Activated CD8-positive, alpha-beta memory T cell treated with anti-CD3 and anti-CD28 coated beads, Interleukin-2, amount 10 ng/mL, durations not matched to agents 7 days and 5 days (primary cell): ENCODE results near the gene KIAA1328. TPM values are rescaled to one million over a fixed set of nuclear protein-coding genes. Genes with fewer than 3 reads are reported as not detected.

Source experiments
- ATAC-seq: fragments of 150-1000 bp; cut with Tn5 transposase; one replicate; pipeline ENCODE4 v1.10.0; 2021; ENCODE audit warnings: moderate library complexity
- CTCF ChIA-PET: fragments of 350-600 bp; sonication (Branson Sonifier 250); formaldehyde crosslinking; loops from one replicate; lab custom pipeline; 2021; ENCODE audit warnings: antibody characterized with exemption; lab: Charles Lee
- DNase-seq: peaks from one replicate; pipeline ENCODE4 v3.0.0-alpha.2; 2020
- H3K27ac Mint-ChIP-seq: one replicate; pipeline ENCODE4 v1.8.0; 2021; ENCODE audit warnings: mild to moderate bottlenecking, mixed read lengths
- H3K27me3 Mint-ChIP-seq: one replicate; pipeline ENCODE4 v1.8.0; 2021; ENCODE audit warnings: mixed read lengths
- H3K36me3 Mint-ChIP-seq: one replicate; pipeline ENCODE4 v1.8.0; 2021; ENCODE audit warnings: mild to moderate bottlenecking, mixed read lengths
- H3K4me1 Mint-ChIP-seq: one replicate; pipeline ENCODE4 v1.8.0; 2021; ENCODE audit warnings: mixed read lengths
- H3K4me3 Mint-ChIP-seq: one replicate; pipeline ENCODE4 v1.8.0; 2021; ENCODE audit warnings: mild to moderate bottlenecking, moderate library complexity, mixed read lengths
- H3K9me3 Mint-ChIP-seq: one replicate; pipeline ENCODE4 v1.8.0; 2022; ENCODE audit warnings: low read depth, mixed read lengths
- total RNA-seq, 2 experiments: library from RNA; stranded (reverse); gene quantifications; one replicate each; pipeline ENCODE4 v1.2.3, GENCODE V29; 2021

Gene KIAA1328
- 10 to 100 TPM in 1 of 2 experiments, 1 to 10 TPM in 1; 8.6 to 11.2 TPM for total RNA-seq

- CTCF ChIA-PET = interaction anchor here (1.3 to 2.7 kb wide), 6 partner anchors 10 to 75 kb away, joined by 3 to 15 read pairs (median 5); no protein-coding TSS in a partner anchor
- H3K4me3 Mint-ChIP-seq = peak within 1 kb of the TSS; percentile 92
- ATAC-seq (peak; percentile 92), DNase-seq (peak; percentile 92)
- H3K4me1 Mint-ChIP-seq = peaks cover 46% of the 10 kb centered on the region
- no peaks in the 10 kb centered on the region for H3K27me3 Mint-ChIP-seq
- no peaks in the 10 kb centered on the region for H3K9me3 Mint-ChIP-seq
- peak within 1 kb of the TSS; percentile 94 for H3K27ac Mint-ChIP-seq
- H3K36me3 Mint-ChIP-seq = peaks cover 24% of the 10 kb centered on the region
Measured at GRCh38 chr18:36828630-36829361, at the start of gene KIAA1328, which contains the start of gene TPGS2. KIAA1328 (plus strand) TSS chr18:36829127; CDS start chr18:36829139, 12 bp downstream. TPGS2 (minus strand) TSS chr18:36829002; CDS start chr18:36828767, 235 bp downstream.

- peaks cover 2% of the 10 kb centered on the region for H3K36me3 Mint-ChIP-seq
- ATAC-seq = no peak
Measured at GRCh38 chr18:36780748-36781147, 48.2 kb upstream of the KIAA1328 start.

GRCh38 chr18:36782710-36783109 is 46.2 kb upstream of the KIAA1328 start:
- peaks cover 5% of the 10 kb centered on the region for H3K36me3 Mint-ChIP-seq
- DNase-seq (no peak), ATAC-seq (no peak)
- H3K4me3 Mint-ChIP-seq = no peak overlapping the region
- no peaks in the 10 kb centered on the region for H3K27me3 Mint-ChIP-seq
- H3K9me3 Mint-ChIP-seq = no peaks in the 10 kb centered on the region
- H3K27ac Mint-ChIP-seq = no peak overlapping the region
- H3K4me1 Mint-ChIP-seq = no peaks in the 10 kb centered on the region
- CTCF ChIA-PET = no interaction called here

More at GRCh38 chr18:36780748-36781147, 48.2 kb upstream of the KIAA1328 start:
- Mint-ChIP-seq H3K4me3 (no peak overlapping the region), H3K4me1 (no peaks in the 10 kb centered on the region), H3K27me3 (no peaks in the 10 kb centered on the region), H3K9me3 (no peaks in the 10 kb centered on the region), H3K27ac (no peak overlapping the region)
- no peak for DNase-seq
- CTCF ChIA-PET = interaction anchor here (1.6 kb wide), 1 partner anchor 11 kb away, joined by 3 read pairs; no protein-coding TSS in a partner anchor

GRCh38 chr18:36783792-36784191 is 45.1 kb upstream of the KIAA1328 start:
- Mint-ChIP-seq H3K27me3 (no peaks in the 10 kb centered on the region), H3K9me3 (no peaks in the 10 kb centered on the region), H3K36me3 (peaks cover 9% of the 10 kb centered on the region), H3K4me3 (no peak overlapping the region), H3K4me1 (no peaks in the 10 kb centered on the region), H3K27ac (no peak overlapping the region)
- ATAC-seq = no peak
- CTCF ChIA-PET = no interaction called here
- DNase-seq = no peak

DNA sequence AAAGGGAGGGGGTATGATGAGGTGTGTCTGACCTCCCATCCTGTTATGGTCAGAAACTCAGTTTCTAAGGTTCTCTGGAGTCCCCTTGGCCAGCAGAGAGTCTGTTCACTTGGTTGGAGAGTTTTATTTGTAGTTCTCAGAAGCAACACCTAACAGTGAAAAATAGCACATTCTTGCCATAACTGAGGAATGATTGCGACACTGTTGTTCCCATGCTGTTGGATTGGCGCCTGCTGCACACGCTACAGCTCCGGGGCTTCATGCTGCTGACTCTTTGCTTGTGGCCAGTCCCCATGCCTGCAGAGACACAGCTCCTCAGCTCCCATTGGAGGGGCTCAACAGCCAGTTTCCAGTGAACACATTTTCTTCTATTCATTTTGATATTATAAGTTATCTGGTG is 42.2 kb upstream of the KIAA1328 start:
- no peak for ATAC-seq
- no peak overlapping the region for H3K4me3 Mint-ChIP-seq
- no peaks in the 10 kb centered on the region for H3K27me3 Mint-ChIP-seq
- peaks cover 2% of the 10 kb centered on the region for H3K9me3 Mint-ChIP-seq
- H3K4me1 Mint-ChIP-seq = no peaks in the 10 kb centered on the region
- peaks cover 32% of the 10 kb centered on the region for H3K36me3 Mint-ChIP-seq
- CTCF ChIA-PET = no interaction called here
- DNase-seq = no peak
- no peak overlapping the region for H3K27ac Mint-ChIP-seq

GRCh38 chr18:36792634-36793283 is 36.2 kb upstream of the KIAA1328 start:
- Mint-ChIP-seq H3K9me3 (peaks cover 2% of the 10 kb centered on the region), H3K27me3 (no peaks in the 10 kb centered on the region), H3K36me3 (peaks cover 70% of the 10 kb centered on the region), H3K27ac (no peak overlapping the region), H3K4me3 (no peak overlapping the region), H3K4me1 (no peaks in the 10 kb centered on the region)
- no peak for DNase-seq
- CTCF ChIA-PET = no interaction called here
- no peak for ATAC-seq

DNA sequence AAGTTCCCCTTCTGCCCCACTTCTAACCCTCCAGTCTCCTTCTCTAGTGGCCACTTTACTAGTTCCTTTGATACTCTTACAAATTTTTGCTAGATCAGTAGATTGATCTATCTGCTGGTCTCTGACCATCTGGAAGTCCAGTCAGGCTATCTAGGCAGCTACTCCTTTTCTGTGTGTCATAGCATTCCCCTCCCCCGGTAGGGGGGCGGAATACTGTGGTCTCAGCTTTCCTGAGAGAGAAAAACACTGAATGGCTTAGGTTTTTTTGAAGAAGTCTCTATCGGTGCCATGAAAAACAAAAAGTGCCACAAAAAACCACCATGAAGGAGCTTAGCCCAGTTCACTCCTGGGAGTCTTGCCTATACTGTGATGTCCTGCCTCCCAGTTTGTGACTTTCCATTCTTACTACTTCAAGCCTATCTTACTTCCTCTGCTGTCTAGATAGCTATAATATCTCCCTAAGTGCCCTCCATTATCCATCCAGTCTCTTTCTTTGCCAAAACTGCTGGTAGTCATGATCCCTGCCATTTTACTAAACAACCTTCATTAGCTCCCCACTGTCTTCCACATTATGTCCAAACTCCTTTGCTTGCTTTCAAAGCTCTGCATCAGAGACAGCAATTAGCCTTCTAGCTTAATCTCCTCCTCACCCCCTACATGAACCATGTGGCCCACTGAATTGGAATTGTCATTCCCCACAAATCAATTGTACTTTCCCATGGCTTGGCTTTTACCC is 30.0 kb upstream of the KIAA1328 start:
- DNase-seq (no peak), ATAC-seq (no peak)

GRCh38 chr18:36805105-36805504 is 23.8 kb upstream of the KIAA1328 start:
- Mint-ChIP-seq H3K27me3 (no peaks in the 10 kb centered on the region), H3K36me3 (peaks cover 56% of the 10 kb centered on the region), H3K9me3 (no peaks in the 10 kb centered on the region), H3K27ac (no peak overlapping the region), H3K4me1 (peaks cover 4% of the 10 kb centered on the region), H3K4me3 (no peak overlapping the region)
- CTCF ChIA-PET = no interaction called here
- ATAC-seq = no peak
- DNase-seq = no peak

More for the DNA sequence above, 30.0 kb upstream of the KIAA1328 start:
- peaks cover 62% of the 10 kb centered on the region for H3K36me3 Mint-ChIP-seq
- H3K9me3 Mint-ChIP-seq = no peaks in the 10 kb centered on the region
- H3K4me3 Mint-ChIP-seq = no peak overlapping the region
- no peaks in the 10 kb centered on the region for H3K27me3 Mint-ChIP-seq
- CTCF ChIA-PET = no interaction called here
- no peaks in the 10 kb centered on the region for H3K4me1 Mint-ChIP-seq
- no peak overlapping the region for H3K27ac Mint-ChIP-seq

DNA sequence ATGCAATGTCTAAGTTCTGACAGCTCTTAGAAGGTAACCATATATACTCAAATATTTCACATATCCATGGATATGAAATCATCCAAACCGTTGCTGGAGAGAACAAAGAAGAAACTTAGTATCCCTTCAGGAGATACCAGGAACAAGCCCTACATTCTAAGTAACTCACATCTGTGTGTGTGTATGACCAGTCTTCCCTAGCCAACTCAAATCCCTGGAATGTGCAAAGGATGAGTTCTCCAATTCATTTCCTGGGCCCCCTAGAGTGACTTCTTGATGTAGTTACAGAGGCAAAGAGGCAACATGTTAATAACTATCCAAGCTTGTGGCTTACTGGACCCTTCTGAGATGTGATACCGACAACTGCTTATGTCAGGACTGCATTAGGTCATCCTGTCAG is 20.2 kb upstream of the KIAA1328 start:
- Mint-ChIP-seq H3K27me3 (no peaks in the 10 kb centered on the region), H3K9me3 (no peaks in the 10 kb centered on the region), H3K27ac (no peak overlapping the region), H3K4me3 (no peak overlapping the region), H3K4me1 (peaks cover 11% of the 10 kb centered on the region), H3K36me3 (peaks cover 40% of the 10 kb centered on the region)
- no peak for ATAC-seq
- DNase-seq = no peak
- CTCF ChIA-PET = interaction anchor here (1.5 to 2.1 kb wide), 2 partner anchors 121 to 128 kb away, joined by 3 to 6 read pairs; no protein-coding TSS in a partner anchor

DNA sequence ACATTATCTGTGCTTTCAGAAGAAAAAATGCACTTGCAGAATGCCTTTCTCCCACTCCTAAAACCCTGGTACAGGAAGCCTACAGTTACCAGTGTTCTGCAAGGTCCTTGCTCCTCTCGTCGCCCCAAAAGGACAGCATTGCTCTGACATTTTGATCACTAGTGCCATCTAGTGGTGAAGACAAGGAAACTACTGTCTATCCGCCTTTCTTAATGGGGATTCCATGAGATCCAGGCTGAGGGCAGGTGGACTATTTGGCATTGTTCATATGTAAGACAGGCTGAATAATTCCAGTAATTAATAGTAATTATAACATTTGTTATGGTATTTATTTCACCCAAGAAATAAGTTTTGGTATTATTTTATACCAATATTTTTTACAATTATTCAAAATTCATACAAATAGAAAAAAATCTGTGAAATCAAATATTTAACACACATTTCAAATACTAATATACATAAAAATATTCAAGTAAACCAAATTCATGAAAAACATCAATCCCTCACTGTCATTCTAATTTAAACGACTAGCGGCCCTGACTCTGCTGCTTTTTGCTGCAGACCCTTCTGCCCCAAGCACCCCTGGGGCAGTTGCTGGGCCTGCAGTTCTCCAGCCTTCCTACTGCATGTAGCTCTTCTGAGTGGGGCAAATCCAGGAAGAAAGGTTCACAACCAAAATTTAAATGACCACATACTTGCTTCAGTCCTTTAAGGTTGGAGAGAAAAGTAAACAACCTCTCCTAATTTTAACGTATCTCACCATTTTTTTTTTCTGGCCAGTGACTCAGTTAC is 19.1 kb upstream of the KIAA1328 start:
- CTCF ChIA-PET = interaction anchor here (1.3 to 3.5 kb wide), 3 partner anchors 19 to 122 kb away, joined by 6 to 15 read pairs (median 7); partner anchors contain the start of genes KIAA1328 and TPGS2
- Mint-ChIP-seq H3K36me3 (peaks cover 36% of the 10 kb centered on the region), H3K9me3 (no peaks in the 10 kb centered on the region), H3K27ac (peak overlapping the region; percentile 45), H3K4me3 (no peak overlapping the region), H3K4me1 (peaks cover 18% of the 10 kb centered on the region), H3K27me3 (no peaks in the 10 kb centered on the region)
- DNase-seq (peak; percentile 49), ATAC-seq (peak; percentile 94)

DNA sequence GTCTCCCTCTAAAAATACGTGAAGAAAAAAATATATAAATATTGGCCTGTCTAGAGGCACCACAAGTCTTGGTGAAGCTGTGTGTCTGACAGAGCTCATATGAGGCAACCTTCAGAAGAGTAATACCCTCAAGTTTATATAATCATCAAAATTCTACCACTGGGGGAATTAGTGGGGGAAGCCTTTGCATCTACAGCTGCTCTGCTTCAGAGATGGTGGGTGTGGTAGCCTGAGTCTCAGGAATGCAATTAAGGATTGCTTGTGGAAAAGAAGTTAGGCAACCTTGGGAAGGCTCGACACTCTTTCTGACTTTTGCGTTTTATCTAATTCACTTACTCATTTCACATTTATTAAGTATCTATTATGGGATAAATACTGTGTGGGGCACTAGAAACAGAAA is 17.5 kb upstream of the KIAA1328 start:
- H3K4me1 Mint-ChIP-seq = peaks cover 18% of the 10 kb centered on the region
- H3K36me3 Mint-ChIP-seq = peaks cover 32% of the 10 kb centered on the region
- no peak overlapping the region for H3K27ac Mint-ChIP-seq
- H3K4me3 Mint-ChIP-seq = no peak overlapping the region
- CTCF ChIA-PET = interaction anchor here (1.3 to 3.5 kb wide), 4 partner anchors 12 to 123 kb away, joined by 4 to 15 read pairs (median 6); partner anchors contain the start of genes KIAA1328 and TPGS2
- H3K9me3 Mint-ChIP-seq = no peaks in the 10 kb centered on the region
- no peaks in the 10 kb centered on the region for H3K27me3 Mint-ChIP-seq
- ATAC-seq = no peak
- no peak for DNase-seq

GRCh38 chr18:36811955-36812354 is 17.0 kb upstream of the KIAA1328 start:
- DNase-seq (no peak), ATAC-seq (no peak)
- Mint-ChIP-seq H3K27me3 (no peaks in the 10 kb centered on the region), H3K4me1 (peaks cover 18% of the 10 kb centered on the region), H3K27ac (no peak overlapping the region), H3K9me3 (no peaks in the 10 kb centered on the region), H3K36me3 (peaks cover 32% of the 10 kb centered on the region), H3K4me3 (no peak overlapping the region)
- CTCF ChIA-PET = interaction anchor here (1.6 to 3.5 kb wide), 3 partner anchors 12 to 124 kb away, joined by 4 to 15 read pairs (median 5); partner anchors contain the start of genes KIAA1328 and TPGS2
